Memory B cell (primary cell): ENCODE measurements around the gene TPX2.
"Not testable (repeated sequence)": the region's sequence is repeated elsewhere in the genome, so short reads cannot be mapped to it uniquely, and the experiment has no call there.

Experiments used
- ATAC-seq: fragments of 150-1000 bp; cut with Tn5 transposase; 2 replicates; pipeline ENCODE4 v1.10.0; 2021; ENCODE audit warnings: low read depth, mild to moderate bottlenecking, moderate library complexity
- DNase-seq, 2 donors: peaks; one replicate each; pipeline ENCODE4 v3.0.0; 2022; ENCODE audit warnings: low spot score in 2 of 2
- H3K27ac Mint-ChIP-seq: one replicate; pipeline ENCODE4 v1.8.0; 2022; ENCODE audit warnings: mild to moderate bottlenecking, moderate library complexity, mixed read lengths
- H3K27me3 Mint-ChIP-seq: one replicate; pipeline ENCODE4 v1.8.0; 2022; ENCODE audit warnings: mixed read lengths
- H3K36me3 Mint-ChIP-seq: one replicate; pipeline ENCODE4 v1.8.0; 2022; ENCODE audit warnings: mild to moderate bottlenecking, mixed read lengths
- H3K4me1 Mint-ChIP-seq: one replicate; pipeline ENCODE4 v1.8.0; 2022; ENCODE audit warnings: mixed read lengths
- H3K4me3 Mint-ChIP-seq: one replicate; pipeline ENCODE4 v1.8.0; 2022; ENCODE audit warnings: mild to moderate bottlenecking, moderate library complexity, mixed read lengths
- H3K9me3 Mint-ChIP-seq: one replicate; pipeline ENCODE4 v1.8.0; 2022; ENCODE audit warnings: mixed read lengths

TPX2 gene

DNA sequence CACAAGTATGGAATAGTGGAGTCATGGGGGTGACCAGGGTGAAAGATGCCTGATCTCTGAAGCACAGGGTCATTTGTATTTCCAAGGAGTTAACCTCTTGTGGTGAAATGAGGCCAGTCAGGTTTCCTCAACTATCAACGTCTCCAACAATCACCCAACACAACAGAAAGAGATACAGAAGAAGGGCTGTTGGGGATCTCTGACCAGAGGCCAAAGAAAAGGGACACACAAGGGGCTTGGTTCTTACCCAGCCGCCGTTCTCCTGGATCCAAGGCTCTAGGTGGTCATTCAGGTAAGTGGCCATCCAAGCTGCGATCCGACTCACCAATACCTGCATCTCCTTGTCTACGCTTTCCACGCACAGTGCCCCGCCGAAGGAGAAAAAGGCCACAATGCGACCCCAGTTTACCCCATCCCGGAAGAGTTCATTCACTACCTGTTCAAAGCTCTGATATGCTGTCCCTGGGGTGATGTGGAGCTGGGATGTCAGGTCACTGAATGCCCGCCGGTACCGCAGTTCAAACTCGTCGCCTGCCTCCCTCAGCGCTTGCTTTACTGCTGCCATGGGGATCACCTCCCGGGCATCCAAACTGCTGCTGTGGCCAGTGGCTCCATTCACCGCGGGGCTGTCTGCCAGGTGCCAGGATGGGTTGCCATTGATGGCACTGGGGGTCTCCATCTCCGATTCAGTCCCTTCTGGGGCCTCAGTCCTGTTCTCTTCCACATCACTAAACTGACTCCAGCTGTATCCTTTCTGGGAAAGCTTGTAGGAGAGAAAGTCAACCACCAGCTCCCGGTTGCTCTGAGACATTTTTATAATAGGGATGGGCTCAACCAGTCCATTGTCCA, 17.5 kb upstream of the TPX2 start:
- Mint-ChIP-seq H3K36me3 (peaks cover 1% of the 10 kb centered on the region), H3K4me1 (peaks cover 46% of the 10 kb centered on the region), H3K27me3 (no peaks in the 10 kb centered on the region), H3K9me3 (no peaks in the 10 kb centered on the region), H3K4me3 (peak overlapping the region; percentile 96), H3K27ac (peak overlapping the region; percentile 97)
- no peak for ATAC-seq
- no peak for DNase-seq

DNA sequence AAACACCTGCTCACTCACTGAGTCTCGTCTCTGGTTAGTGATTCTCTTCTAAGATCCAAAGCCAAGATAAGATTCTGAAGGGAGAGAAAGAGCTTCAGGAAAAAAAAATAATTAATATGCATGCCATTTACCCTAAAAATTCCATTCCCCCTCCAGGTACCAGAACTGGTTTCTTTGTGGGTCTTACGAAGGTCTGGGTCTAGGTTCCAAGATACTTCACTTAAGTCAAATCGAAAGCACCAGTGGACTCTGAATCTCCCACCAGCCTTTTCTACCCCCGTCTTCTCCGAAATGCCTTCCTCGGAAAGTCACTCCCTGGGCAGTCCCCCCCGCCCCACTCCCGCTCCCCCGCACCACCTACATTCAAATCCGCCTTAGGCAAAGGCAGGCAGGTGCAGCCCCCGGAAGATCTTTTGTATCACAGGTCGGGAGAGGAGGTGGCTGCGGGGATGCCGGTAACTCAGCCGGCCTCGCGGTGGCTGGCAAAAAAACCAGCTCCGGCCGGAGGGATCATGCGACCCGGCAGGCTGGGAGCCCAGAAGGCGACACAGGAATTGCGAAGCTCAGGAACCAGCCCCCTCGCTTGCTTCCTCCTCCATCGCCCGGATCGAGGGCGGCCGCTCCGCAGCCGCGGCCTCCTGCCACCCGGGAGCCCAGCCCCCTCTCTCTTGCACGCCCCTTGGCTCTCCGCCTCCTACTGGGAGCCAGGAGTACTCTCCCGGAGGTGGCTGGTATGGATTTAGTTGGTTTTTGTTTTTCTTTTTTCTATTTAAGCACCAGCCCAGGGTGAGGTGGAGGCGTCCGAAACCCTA, 16.6 kb upstream of the TPX2 start, which contains the start of gene BCL2L1:
BCL2L1 (minus strand) TSS at position 612 of the 812 bp plus-strand sequence. CDS start 650 bp downstream, outside the sequence.
- ATAC-seq, result peak; percentile 28
- H3K27me3 Mint-ChIP-seq, result no peaks in the 10 kb centered on the region
- no peaks in the 10 kb centered on the region for H3K9me3 Mint-ChIP-seq
- peak within 1 kb of the TSS; percentile 97 for H3K27ac Mint-ChIP-seq
- peaks cover 40% of the 10 kb centered on the region for H3K4me1 Mint-ChIP-seq
- H3K4me3 Mint-ChIP-seq, result peak within 1 kb of the TSS; percentile 96
- peaks cover 1% of the 10 kb centered on the region for H3K36me3 Mint-ChIP-seq
- peak; percentile 49 to 55 for DNase-seq

DNA sequence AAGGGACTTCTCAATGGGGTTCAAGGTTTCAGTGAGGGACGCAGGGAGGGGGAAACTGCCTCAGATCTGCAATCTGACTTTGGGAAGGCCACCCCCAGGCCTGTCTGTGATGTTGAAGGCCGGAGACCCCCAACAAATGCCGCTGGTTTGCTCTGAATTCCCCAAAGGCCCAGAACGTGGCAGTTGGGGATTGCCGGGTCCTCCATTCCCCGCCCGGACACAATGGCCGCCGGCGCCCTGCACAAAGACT, 16.1 kb upstream of the TPX2 start:
- Mint-ChIP-seq H3K36me3 (peaks cover 1% of the 10 kb centered on the region), H3K4me3 (peak overlapping the region; percentile 96), H3K27me3 (no peaks in the 10 kb centered on the region), H3K27ac (peak overlapping the region; percentile 97), H3K4me1 (peaks cover 35% of the 10 kb centered on the region), H3K9me3 (no peaks in the 10 kb centered on the region)
- DNase-seq (no peak), ATAC-seq (peak; percentile 28)

DNA sequence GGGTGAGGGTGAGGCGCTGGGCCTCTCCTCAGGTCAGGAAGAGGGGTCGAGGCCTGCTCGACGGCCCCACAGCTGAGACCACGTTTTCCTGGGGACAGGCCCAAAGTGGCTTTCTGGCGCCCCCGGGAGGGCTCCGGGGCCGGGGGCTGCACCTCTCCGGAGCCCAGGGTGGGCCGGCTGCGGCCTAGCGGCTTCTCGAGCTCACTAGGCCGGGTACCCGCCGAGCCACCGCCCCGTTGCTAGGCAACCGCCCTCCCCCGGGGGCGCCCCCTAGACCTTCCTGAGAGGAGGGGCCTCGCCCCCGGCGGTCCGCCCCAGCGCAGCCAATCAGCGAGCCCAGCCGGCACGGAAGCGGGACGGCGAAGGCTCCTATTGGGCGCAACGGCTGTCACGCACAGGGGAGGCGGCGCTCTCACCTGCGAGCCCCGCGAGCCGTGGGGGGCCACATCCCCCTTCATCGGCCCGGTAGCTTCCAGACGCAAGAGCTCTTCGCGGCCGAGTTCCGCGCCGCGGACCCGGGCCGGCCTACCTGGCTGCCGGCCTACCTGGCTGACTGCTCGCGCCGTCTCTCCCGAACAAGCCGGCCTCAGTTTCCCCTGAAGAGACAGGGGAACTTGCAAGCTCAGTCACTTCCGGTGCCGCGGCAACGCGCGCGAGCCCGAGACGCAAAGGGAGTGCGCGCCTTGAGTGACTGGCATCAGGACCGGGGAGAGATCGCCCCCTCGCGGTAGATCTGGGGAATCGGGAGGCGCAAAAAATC, 15.6 kb upstream of the TPX2 start:
- Mint-ChIP-seq H3K9me3 (no peaks in the 10 kb centered on the region), H3K4me1 (peaks cover 34% of the 10 kb centered on the region), H3K4me3 (peak overlapping the region; percentile 96), H3K36me3 (peaks cover 1% of the 10 kb centered on the region), H3K27ac (peak overlapping the region; percentile 97), H3K27me3 (no peaks in the 10 kb centered on the region)
- DNase-seq (peak; percentile 98 to 99), ATAC-seq (peak; percentile 89)

- Mint-ChIP-seq H3K36me3 (no peaks in the 10 kb centered on the region), H3K27me3 (no peaks in the 10 kb centered on the region), H3K9me3 (no peaks in the 10 kb centered on the region), H3K4me1 (no peaks in the 10 kb centered on the region), H3K27ac (no peak overlapping the region), H3K4me3 (no peak overlapping the region)
- ATAC-seq, result no peak
- DNase-seq, result no peak
Observed at GRCh38 chr20:31731321-31731717, 7.8 kb upstream of the TPX2 start.

GRCh38 chr20:31739550-31739977, 474 bp downstream of the TPX2 start:
- no peak overlapping the region for H3K4me3 Mint-ChIP-seq
- no peaks in the 10 kb centered on the region for H3K9me3 Mint-ChIP-seq
- DNase-seq (no peak), ATAC-seq (peak; percentile 18)
- H3K27ac Mint-ChIP-seq, result no peak overlapping the region
- no peaks in the 10 kb centered on the region for H3K4me1 Mint-ChIP-seq
- no peaks in the 10 kb centered on the region for H3K36me3 Mint-ChIP-seq
- H3K27me3 Mint-ChIP-seq, result no peaks in the 10 kb centered on the region

DNA sequence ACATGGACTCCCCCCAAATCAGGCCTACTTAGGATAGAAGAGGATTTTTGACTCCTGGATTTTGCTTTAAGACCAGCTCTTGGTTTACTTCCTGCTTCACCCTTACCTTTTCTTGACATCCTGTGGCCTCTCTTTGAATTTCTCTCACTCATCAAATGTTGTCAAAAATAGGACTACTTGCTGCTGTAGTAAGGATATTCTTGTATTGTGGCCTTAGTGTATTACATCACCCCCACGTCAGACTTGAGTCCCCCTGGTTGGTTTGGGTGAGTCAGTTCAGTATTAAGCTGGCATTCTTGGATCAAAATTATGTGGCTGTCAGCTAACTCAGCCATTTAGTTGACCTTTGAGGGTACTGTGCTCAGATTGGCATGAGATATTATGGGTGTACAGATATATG, 1.1 kb downstream of the TPX2 start:
- Mint-ChIP-seq H3K27ac (no peak overlapping the region), H3K36me3 (no peaks in the 10 kb centered on the region), H3K9me3 (no peaks in the 10 kb centered on the region), H3K4me3 (no peak overlapping the region), H3K27me3 (no peaks in the 10 kb centered on the region), H3K4me1 (no peaks in the 10 kb centered on the region)
- ATAC-seq (no peak), DNase-seq (no peak)

DNA sequence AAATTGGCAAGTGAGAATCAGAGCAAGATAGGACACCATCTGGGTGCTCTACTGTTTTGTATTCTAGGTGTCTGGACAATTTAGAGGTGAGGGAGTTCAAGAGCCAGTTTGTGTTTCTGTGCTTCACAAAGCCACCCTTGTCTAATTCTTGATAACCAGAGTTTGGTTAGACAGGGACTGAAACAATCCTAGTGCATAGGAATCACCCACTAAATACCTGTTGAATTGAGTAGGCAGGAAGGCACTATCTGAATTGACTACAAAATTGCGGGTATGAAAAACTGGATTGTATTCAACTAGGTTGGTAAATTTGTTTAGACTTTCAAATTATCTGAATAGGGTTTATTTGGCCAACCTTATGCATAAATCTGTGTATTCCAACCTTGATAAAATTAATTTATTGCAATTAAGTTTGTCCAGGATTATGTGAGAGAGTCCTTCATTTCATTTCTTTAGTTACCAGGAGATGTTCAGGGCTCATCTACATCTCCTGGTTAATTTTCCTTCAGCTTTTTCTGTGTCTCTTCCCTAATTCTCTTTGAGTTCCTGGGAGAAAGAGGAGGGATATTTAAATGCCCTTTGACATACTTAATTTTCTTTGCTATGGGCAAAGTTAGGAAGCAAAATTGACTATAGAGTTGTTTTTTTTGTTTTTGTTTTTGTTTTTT, 1.7 kb downstream of the TPX2 start:
- DNase-seq (no peak), ATAC-seq (no peak)
- Mint-ChIP-seq H3K27me3 (no peaks in the 10 kb centered on the region), H3K36me3 (no peaks in the 10 kb centered on the region), H3K4me3 (no peak overlapping the region), H3K27ac (no peak overlapping the region), H3K9me3 (no peaks in the 10 kb centered on the region), H3K4me1 (no peaks in the 10 kb centered on the region)

- no peak overlapping the region for H3K4me3 Mint-ChIP-seq
- no peaks in the 10 kb centered on the region for H3K9me3 Mint-ChIP-seq
- no peaks in the 10 kb centered on the region for H3K27me3 Mint-ChIP-seq
- H3K4me1 Mint-ChIP-seq, result no peaks in the 10 kb centered on the region
- DNase-seq (no peak), ATAC-seq (no peak)
- no peak overlapping the region for H3K27ac Mint-ChIP-seq
- H3K36me3 Mint-ChIP-seq, result no peaks in the 10 kb centered on the region
Observed at GRCh38 chr20:31746068-31746878, 7.2 kb downstream of the TPX2 start.

DNA sequence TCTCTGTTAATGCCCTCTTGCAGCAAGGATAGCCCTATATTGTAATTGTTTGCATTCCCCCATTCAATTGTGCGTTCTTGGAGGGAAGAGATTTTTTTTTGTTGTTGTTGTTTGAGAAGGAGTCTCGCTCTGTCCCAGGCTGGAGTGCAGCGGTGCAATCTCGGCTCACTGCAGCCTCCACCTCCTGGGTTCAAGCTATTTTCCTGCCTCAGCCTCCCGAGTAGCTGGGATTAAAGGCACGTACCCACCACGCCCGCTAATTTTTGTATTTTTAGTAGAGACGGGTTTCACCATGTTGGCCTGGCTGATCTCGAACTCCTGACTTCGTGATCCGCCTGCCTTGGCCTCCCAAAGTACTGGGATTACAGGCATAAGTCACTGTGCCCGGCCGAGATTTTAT, 7.9 kb downstream of the TPX2 start:
- not testable (repeated sequence) for H3K36me3 Mint-ChIP-seq, H3K4me1 Mint-ChIP-seq, H3K27me3 Mint-ChIP-seq, H3K9me3 Mint-ChIP-seq, H3K4me3 Mint-ChIP-seq, DNase-seq, H3K27ac Mint-ChIP-seq, ATAC-seq

GRCh38 chr20:31747640-31748039, 8.6 kb downstream of the TPX2 start:
- H3K4me3 Mint-ChIP-seq, result no peak overlapping the region
- H3K9me3 Mint-ChIP-seq, result no peaks in the 10 kb centered on the region
- H3K4me1 Mint-ChIP-seq, result no peaks in the 10 kb centered on the region
- ATAC-seq, result no peak
- H3K27ac Mint-ChIP-seq, result no peak overlapping the region
- DNase-seq, result no peak
- no peaks in the 10 kb centered on the region for H3K27me3 Mint-ChIP-seq
- H3K36me3 Mint-ChIP-seq, result no peaks in the 10 kb centered on the region

GRCh38 chr20:31749223-31749622, 10.1 kb downstream of the TPX2 start:
- Mint-ChIP-seq H3K27ac (no peak overlapping the region), H3K9me3 (no peaks in the 10 kb centered on the region), H3K4me1 (no peaks in the 10 kb centered on the region), H3K36me3 (no peaks in the 10 kb centered on the region), H3K4me3 (no peak overlapping the region), H3K27me3 (no peaks in the 10 kb centered on the region)
- DNase-seq (no peak), ATAC-seq (no peak)

- H3K4me1 Mint-ChIP-seq, result no peaks in the 10 kb centered on the region
- H3K27me3 Mint-ChIP-seq, result no peaks in the 10 kb centered on the region
- ATAC-seq (no peak), DNase-seq (no peak)
- H3K27ac Mint-ChIP-seq, result no peak overlapping the region
- H3K36me3 Mint-ChIP-seq, result no peaks in the 10 kb centered on the region
- H3K4me3 Mint-ChIP-seq, result no peak overlapping the region
- no peaks in the 10 kb centered on the region for H3K9me3 Mint-ChIP-seq
Observed at GRCh38 chr20:31751126-31751525, 12.0 kb downstream of the TPX2 start.
